ENCODE results near the gene CRTC1. TPM values are rescaled to one million over a fixed set of nuclear protein-coding genes. Genes with fewer than 3 reads are reported as not detected.
A peak's percentile ranks its signal among the peaks of the same experiment; 100 is the strongest.

CRTC1 gene
- polyA plus RNA-seq, 4 donors, result 5.8 to 20.7 (median 6.7) TPM

DNA sequence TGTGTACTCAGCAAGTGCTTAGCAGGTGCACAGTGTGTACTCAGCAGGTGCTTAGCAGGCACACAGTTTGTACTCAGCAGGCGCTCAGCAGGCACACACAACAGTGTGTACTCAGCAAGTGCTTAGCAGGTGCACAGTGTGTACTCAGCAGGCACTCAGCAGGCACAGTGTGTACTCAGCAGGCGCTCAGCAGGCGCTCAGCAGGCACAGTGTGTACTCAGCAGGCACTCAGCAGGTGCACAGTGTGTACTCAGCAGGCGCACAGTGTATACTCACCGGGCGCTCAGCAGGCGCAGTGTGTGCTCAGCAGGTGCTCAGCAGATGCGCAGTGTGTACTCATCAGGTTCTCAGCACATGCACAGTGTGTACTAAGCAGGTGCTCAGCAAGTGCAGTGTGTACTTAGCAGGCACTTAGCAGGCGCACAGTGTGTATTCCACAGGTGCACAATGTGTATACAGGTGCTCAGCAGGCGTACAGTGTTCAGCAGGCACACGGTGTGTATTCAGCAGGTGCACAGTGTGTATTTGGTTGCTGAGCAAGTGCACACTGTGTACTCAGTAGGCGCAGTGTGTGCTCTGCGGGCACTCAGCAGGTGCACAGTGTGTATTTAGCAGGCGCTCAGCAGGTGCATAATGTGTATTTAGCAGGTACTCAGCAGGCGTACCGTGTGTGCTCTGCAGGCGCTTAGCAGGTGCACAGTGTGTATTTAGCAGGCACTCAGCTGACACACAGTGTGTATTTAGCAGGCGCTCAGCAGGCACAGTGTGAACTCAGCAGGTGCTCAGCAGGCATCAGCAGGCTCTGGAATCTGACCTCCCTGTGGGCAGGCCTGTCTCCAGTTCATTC is 15.1 kb downstream of the CRTC1 start:
- DNase-seq (no peak), FAIRE-seq (no peak)
- Histone ChIP-seq H3K4me1 (ENCODE audit: control insufficient read depth in 3 of 3, insufficient read depth in 2 of 3, low read depth in 1 of 3, low read length in 2 of 3) (peaks cover 0 to 15% (median 9%) of the 10 kb centered on the region in 3 donors), H3K36me3 (ENCODE audit: control insufficient read depth in 3 of 3, insufficient read depth in 2 of 3, low read depth in 1 of 3, low read length in 3 of 3) (peaks cover 0 to 21% (median 0%) of the 10 kb centered on the region in 3 donors), H3K9me3 (ENCODE audit: control insufficient read depth in 2 of 2, insufficient read depth in 1 of 2, low read depth in 1 of 2, low read length in 1 of 2) (no peaks in the 10 kb centered on the region), H3K27ac (ENCODE audit: low read depth in 1 of 3, low read length in 2 of 3) (no peak overlapping the region), H3K4me3 (ENCODE audit: low read depth in 1 of 3, low read length in 3 of 3) (no peak overlapping the region), H3K27me3 (ENCODE audit: control insufficient read depth in 3 of 3, insufficient read depth in 3 of 3, low read length in 3 of 3) (no peaks in the 10 kb centered on the region)
- WGBS, 3 donors, result 89 to 93% (median 91%) methylated on average over 18 of the region's 18 CpGs

DNA sequence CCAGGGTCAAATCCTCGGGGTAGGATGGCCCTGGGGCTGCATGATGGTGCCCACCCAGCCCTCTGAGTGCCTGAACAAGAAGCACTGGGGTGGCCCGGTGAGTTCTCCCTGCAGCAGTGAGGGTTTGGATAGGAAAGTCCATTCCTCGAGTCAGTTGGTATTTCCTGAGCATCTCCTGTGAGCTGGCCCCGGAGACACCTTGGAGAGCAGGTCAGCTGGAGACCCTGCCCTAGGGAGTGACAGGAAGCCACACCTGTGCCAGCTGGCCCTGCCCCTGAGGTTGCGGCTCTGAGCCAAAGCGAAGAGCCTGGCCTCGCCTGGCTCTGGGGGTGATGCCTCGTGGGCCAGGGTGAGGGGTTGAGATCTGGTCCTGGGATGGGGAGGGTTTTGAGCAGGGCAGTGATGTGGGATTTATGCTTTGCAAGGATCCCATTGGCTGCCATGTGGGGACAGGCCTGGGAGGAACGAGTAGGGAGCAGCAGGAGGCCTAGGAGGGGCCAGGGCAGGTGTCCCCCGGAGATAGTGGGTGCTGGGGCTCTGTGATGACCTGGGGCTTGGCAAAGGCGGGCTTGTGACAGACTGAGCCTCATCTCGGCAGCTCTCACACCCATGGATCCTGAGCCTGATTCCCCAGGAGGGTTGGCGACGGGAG is 16.0 kb downstream of the CRTC1 start:
- WGBS, 3 donors, result 50 to 67% (median 52%) methylated on average over 14 of the region's 14 CpGs
- Histone ChIP-seq H3K36me3 (ENCODE audit: control insufficient read depth in 3 of 3, insufficient read depth in 2 of 3, low read depth in 1 of 3, low read length in 3 of 3) (peaks cover 0 to 22% (median 0%) of the 10 kb centered on the region in 3 donors), H3K27me3 (ENCODE audit: control insufficient read depth in 3 of 3, insufficient read depth in 3 of 3, low read length in 3 of 3) (no peaks in the 10 kb centered on the region), H3K4me3 (ENCODE audit: low read depth in 1 of 3, low read length in 3 of 3) (no peak overlapping the region), H3K4me1 (ENCODE audit: control insufficient read depth in 3 of 3, insufficient read depth in 2 of 3, low read depth in 1 of 3, low read length in 2 of 3) (peaks cover 0 to 15% (median 9%) of the 10 kb centered on the region in 3 donors), H3K9me3 (ENCODE audit: control insufficient read depth in 2 of 2, insufficient read depth in 1 of 2, low read depth in 1 of 2, low read length in 1 of 2) (no peaks in the 10 kb centered on the region), H3K27ac (ENCODE audit: low read depth in 1 of 3, low read length in 2 of 3) (no peak overlapping the region)
- DNase-seq (peak in 1 of 2 donors; percentile 36), FAIRE-seq (no peak)

DNA sequence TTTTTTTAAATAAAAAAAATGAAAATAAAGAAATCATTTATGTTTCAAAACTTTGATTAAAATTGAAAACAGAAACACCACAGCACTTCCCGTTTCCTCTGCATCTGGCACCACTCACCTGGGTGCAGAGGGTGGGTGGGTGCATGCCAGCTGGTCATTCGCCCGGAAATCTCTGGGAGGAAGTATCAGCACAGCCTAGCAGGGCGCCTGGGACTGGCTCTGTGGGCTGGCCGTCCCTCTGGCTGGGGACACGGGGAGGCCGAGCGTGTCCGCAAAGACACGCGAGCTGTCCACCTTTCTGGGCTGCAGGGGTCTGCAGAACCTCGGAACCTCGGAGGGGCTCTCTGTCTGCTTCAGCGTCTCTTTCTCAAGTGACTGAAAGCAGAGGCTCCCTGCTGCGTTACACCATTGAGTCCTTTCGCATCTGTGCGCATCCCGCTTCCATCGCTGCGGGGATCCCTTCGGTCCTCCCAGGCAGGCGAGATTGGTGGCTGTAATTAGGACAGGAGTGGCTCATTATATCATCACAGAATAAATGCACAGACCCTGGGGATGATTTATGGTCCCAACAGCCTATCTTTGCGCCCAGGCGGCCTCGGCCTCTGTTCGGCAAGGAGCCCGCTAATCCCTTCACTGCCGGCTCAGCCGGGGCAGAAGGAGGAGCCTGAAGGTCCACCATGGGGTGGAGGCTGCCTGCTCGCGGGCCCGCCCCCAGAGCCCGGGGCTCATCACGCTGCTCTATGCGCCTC is 17.2 kb downstream of the CRTC1 start:
- Histone ChIP-seq H3K9me3 (ENCODE audit: control insufficient read depth in 2 of 2, insufficient read depth in 1 of 2, low read depth in 1 of 2, low read length in 1 of 2) (no peaks in the 10 kb centered on the region), H3K4me3 (ENCODE audit: low read depth in 1 of 3, low read length in 3 of 3) (peak overlapping the region in 2 of 3 donors; percentile 17 to 34), H3K27ac (ENCODE audit: low read depth in 1 of 3, low read length in 2 of 3) (peak overlapping the region in 2 of 3 donors; percentile 23 to 79), H3K4me1 (ENCODE audit: control insufficient read depth in 3 of 3, insufficient read depth in 2 of 3, low read depth in 1 of 3, low read length in 2 of 3) (peaks cover 0 to 15% (median 9%) of the 10 kb centered on the region in 3 donors), H3K27me3 (ENCODE audit: control insufficient read depth in 3 of 3, insufficient read depth in 3 of 3, low read length in 3 of 3) (no peaks in the 10 kb centered on the region), H3K36me3 (ENCODE audit: control insufficient read depth in 3 of 3, insufficient read depth in 2 of 3, low read depth in 1 of 3, low read length in 3 of 3) (peaks cover 0 to 21% (median 0%) of the 10 kb centered on the region in 3 donors)
- WGBS, 3 donors, result 4 to 6% (median 5%) methylated on average over 33 to 35 of the region's 35 CpGs
- no peak for FAIRE-seq
- DNase-seq, result peak; percentile 69 to 71

DNA sequence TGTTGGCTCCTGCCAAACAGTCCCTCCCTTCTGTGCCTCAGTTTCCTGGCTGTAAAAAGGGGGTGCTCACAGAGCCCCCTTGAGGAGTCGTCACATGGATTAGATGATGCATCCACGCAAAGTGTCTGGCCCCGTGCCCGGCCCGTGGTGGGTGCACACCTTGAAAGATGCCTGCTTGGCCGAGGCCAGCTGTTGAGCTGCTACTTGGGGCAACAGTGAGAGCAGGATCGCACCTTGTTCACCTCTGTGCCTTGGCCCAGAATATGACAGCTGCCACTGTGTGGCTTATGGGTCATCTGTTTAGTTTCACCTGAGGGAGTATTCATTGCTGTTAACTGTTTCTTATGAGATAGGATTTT is 17.7 kb downstream of the CRTC1 start:
- Histone ChIP-seq H3K4me1 (ENCODE audit: control insufficient read depth in 3 of 3, insufficient read depth in 2 of 3, low read depth in 1 of 3, low read length in 2 of 3) (peaks cover 0 to 15% (median 9%) of the 10 kb centered on the region in 3 donors), H3K27me3 (ENCODE audit: control insufficient read depth in 3 of 3, insufficient read depth in 3 of 3, low read length in 3 of 3) (no peaks in the 10 kb centered on the region), H3K9me3 (ENCODE audit: control insufficient read depth in 2 of 2, insufficient read depth in 1 of 2, low read depth in 1 of 2, low read length in 1 of 2) (no peaks in the 10 kb centered on the region), H3K36me3 (ENCODE audit: control insufficient read depth in 3 of 3, insufficient read depth in 2 of 3, low read depth in 1 of 3, low read length in 3 of 3) (peaks cover 0 to 16% (median 0%) of the 10 kb centered on the region in 3 donors), H3K27ac (ENCODE audit: low read depth in 1 of 3, low read length in 2 of 3) (no peak overlapping the region), H3K4me3 (ENCODE audit: low read depth in 1 of 3, low read length in 3 of 3) (peak overlapping the region in 2 of 3 donors; percentile 17 to 34)
- WGBS, 3 donors, result 2 to 15% (median 10%) methylated on average over 7 of the region's 7 CpGs
- FAIRE-seq, result no peak
- peak in 1 of 2 donors; percentile 12 for DNase-seq

DNA sequence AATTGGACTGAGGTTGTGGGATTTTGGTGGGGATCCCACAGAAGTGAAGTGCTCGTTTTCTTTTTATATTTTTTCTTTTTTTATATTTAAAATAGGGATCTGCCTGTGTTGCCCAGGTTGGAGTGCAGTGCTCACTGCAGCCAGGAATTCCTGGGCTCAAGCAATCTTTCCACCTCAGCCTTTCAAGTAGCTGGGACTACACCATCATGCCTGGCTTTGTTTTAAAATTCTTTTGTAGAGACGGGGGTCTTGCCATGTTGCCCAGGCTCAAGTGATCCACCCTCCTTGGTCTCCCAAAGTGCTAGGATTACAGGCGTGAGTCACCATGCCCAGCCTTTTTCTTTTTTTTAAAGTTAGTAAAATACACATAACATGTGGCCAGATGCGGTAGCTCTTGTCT is 20.6 kb downstream of the CRTC1 start:
- 88 to 92% (median 91%) methylated on average over 4 of the region's 4 CpGs for WGBS, 3 donors
- no peaks in the 10 kb centered on the region for H3K9me3 ChIP-seq (ENCODE audit: control insufficient read depth in 2 of 2, insufficient read depth in 1 of 2, low read depth in 1 of 2, low read length in 1 of 2)
- H3K4me1 ChIP-seq (ENCODE audit: control insufficient read depth in 3 of 3, insufficient read depth in 2 of 3, low read depth in 1 of 3, low read length in 2 of 3), result peaks cover 0 to 15% (median 9%) of the 10 kb centered on the region in 3 donors
- H3K27ac ChIP-seq (ENCODE audit: low read depth in 1 of 3, low read length in 2 of 3), result no peak overlapping the region
- H3K27me3 ChIP-seq (ENCODE audit: control insufficient read depth in 3 of 3, insufficient read depth in 3 of 3, low read length in 3 of 3), result no peaks in the 10 kb centered on the region
- no peak overlapping the region for H3K4me3 ChIP-seq (ENCODE audit: low read depth in 1 of 3, low read length in 3 of 3)
- H3K36me3 ChIP-seq (ENCODE audit: control insufficient read depth in 3 of 3, insufficient read depth in 2 of 3, low read depth in 1 of 3, low read length in 3 of 3), result peaks cover 0 to 11% (median 0%) of the 10 kb centered on the region in 3 donors
- DNase-seq (no peak), FAIRE-seq (no peak)

DNA sequence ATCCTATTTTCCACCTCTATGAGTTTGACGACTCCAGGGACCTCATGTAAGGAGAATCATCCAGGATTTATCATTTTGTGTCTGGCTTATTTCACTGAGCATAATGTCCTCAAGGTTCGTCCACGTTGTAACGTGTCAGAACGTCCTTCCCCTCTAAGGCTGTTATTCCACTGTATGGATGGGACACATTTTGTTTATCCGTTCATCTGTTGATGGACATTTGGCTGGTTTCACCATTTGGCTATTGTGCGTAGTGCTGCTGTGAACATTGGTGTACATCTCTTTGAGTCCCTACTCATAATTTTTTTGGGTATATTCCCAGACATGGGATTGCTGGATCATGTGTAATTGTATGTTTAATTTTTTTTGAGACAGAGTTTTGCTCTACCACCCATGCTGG is 21.5 kb downstream of the CRTC1 start:
- no peak for FAIRE-seq
- Histone ChIP-seq H3K27ac (ENCODE audit: low read depth in 1 of 3, low read length in 2 of 3) (no peak overlapping the region), H3K36me3 (ENCODE audit: control insufficient read depth in 3 of 3, insufficient read depth in 2 of 3, low read depth in 1 of 3, low read length in 3 of 3) (peaks cover 0 to 17% (median 0%) of the 10 kb centered on the region in 3 donors), H3K4me3 (ENCODE audit: low read depth in 1 of 3, low read length in 3 of 3) (no peak overlapping the region), H3K4me1 (ENCODE audit: control insufficient read depth in 3 of 3, insufficient read depth in 2 of 3, low read depth in 1 of 3, low read length in 2 of 3) (peaks cover 0 to 10% (median 5%) of the 10 kb centered on the region in 3 donors), H3K27me3 (ENCODE audit: control insufficient read depth in 3 of 3, insufficient read depth in 3 of 3, low read length in 3 of 3) (no peaks in the 10 kb centered on the region), H3K9me3 (ENCODE audit: control insufficient read depth in 2 of 2, insufficient read depth in 1 of 2, low read depth in 1 of 2, low read length in 1 of 2) (no peaks in the 10 kb centered on the region)
- 75 to 96% (median 91%) methylated on average over 7 of the region's 7 CpGs for WGBS, 3 donors
- DNase-seq, result no peak

DNA sequence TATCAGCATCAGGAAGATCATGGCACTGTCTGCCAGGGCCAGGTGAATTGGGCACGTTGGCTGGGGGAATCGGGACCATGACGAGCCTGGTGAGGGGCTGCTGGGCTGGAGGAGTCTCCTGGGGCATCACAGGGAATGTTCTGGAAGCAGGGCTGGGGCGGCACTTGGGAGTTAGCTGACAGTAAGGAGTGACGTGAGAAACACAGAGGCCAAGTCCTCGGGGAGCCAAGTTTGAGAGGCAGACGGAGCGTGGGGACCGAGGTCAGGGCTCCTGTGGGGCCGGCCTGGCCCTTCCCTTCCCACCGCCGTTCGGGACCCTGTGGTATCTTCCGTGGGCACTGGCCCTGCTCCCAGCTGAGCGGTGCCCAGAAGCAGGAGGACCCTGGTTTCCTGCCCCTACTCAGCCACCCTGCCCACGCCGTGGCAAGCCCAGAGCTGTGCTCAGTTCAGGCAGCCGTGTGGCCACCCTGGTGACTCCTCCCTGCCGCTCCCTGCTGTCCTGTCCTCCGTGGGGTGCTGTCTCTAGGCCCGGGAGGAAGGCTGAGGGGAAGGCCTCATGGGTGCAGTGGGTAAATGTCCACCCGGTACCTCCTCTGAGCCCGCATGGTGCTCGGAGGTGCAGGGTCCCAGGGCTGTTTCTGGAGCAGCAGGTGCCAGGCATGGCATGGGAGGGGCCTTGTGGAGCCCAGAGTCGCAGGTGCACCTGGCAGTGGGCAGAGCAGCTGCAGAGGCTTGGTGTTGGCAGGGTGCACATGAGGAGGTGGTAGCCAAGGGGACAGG is 25.2 kb downstream of the CRTC1 start:
- no peaks in the 10 kb centered on the region for H3K9me3 ChIP-seq (ENCODE audit: control insufficient read depth in 2 of 2, insufficient read depth in 1 of 2, low read depth in 1 of 2, low read length in 1 of 2)
- H3K4me3 ChIP-seq (ENCODE audit: low read depth in 1 of 3, low read length in 3 of 3), result no peak overlapping the region
- peaks cover 0 to 29% (median 0%) of the 10 kb centered on the region in 3 donors for H3K36me3 ChIP-seq (ENCODE audit: control insufficient read depth in 3 of 3, insufficient read depth in 2 of 3, low read depth in 1 of 3, low read length in 3 of 3)
- H3K27ac ChIP-seq (ENCODE audit: low read depth in 1 of 3, low read length in 2 of 3), result no peak overlapping the region
- DNase-seq (peak in 1 of 2 donors; percentile 17), FAIRE-seq (no peak)
- H3K27me3 ChIP-seq (ENCODE audit: control insufficient read depth in 3 of 3, insufficient read depth in 3 of 3, low read length in 3 of 3), result no peaks in the 10 kb centered on the region
- no peaks in the 10 kb centered on the region for H3K4me1 ChIP-seq (ENCODE audit: control insufficient read depth in 3 of 3, insufficient read depth in 2 of 3, low read depth in 1 of 3, low read length in 2 of 3)
- 47 to 74% (median 60%) methylated on average over 24 to 25 of the region's 25 CpGs for WGBS, 3 donors

Data from small intestine (tissue), 7 donors.